GM13976 (cell line): ENCODE measurements around the gene OR6N1.

Source experiments
- DNase-seq: peaks from one replicate; pipeline ENCODE4 v3.0.0; 2012; ENCODE audit warnings: low spot score
- CTCF ChIP-seq: IDR thresholded peaks from 2 replicates; pipeline ENCODE4 v1.5.1; 2012; ENCODE audit warnings: borderline replicate concordance, mild to moderate bottlenecking; ENCODE audit not compliant: insufficient read depth; ENCODE audit errors: extremely low read depth, missing control alignments, control extremely low read depth
- in situ Hi-C: fragments of 300-500 bp; cut with MboI; formaldehyde crosslinking; loops from one replicate; pipeline ENCODE4 v1.12.0; 2022; ENCODE audit warnings: low sequenced_read_pairs, mixed read lengths, inconsistent platforms; ENCODE audit not compliant: unreplicated experiment

Gene OR6N1

GRCh38 chr1:158728510-158729225 lies 43.3 kb downstream of the OR6N1 start:
- no peak for TF ChIP-seq CTCF
- in situ Hi-C loops, result no loop called here
- DNase-seq, result no peak

- DNase-seq, result no peak
- no peak for TF ChIP-seq CTCF
- in situ Hi-C loops, result no loop called here
Measured at GRCh38 chr1:158724442-158724841, 47.6 kb downstream of the OR6N1 start.

GRCh38 chr1:158720620-158721019 lies 51.4 kb downstream of the OR6N1 start, which contains the start of gene OR6K3:
TSS of gene OR6K3 (minus strand) at chr1:158720720. CDS start at chr1:158718115, 2,605 bp downstream.
- DNase-seq, result no peak
- in situ Hi-C loops, result no loop called here

GRCh38 chr1:158719664-158720063 lies 52.3 kb downstream of the OR6N1 start:
- no peak for DNase-seq
- TF ChIP-seq CTCF, result no peak
- in situ Hi-C loops, result no loop called here

More at GRCh38 chr1:158720620-158721019, 51.4 kb downstream of the OR6N1 start, which contains the start of gene OR6K3:
- no peak for TF ChIP-seq CTCF

- in situ Hi-C loops, result no loop called here
- DNase-seq, result no peak
- TF ChIP-seq CTCF, result no peak
Measured at GRCh38 chr1:158717344-158717743, 54.7 kb downstream of the OR6N1 start.

- DNase-seq, result peak; percentile 5
- in situ Hi-C loops, result no loop called here
- TF ChIP-seq CTCF, result no peak
Measured at GRCh38 chr1:158716335-158716734, 55.7 kb downstream of the OR6N1 start.

- TF ChIP-seq CTCF, result no peak
- DNase-seq, result no peak
- in situ Hi-C loops, result no loop called here
Measured at GRCh38 chr1:158714754-158715153, 57.2 kb downstream of the OR6N1 start.
